Peyer's patch (tissue), 4 donors: Measurements from ENCODE around the gene SLC44A2. TPM values are rescaled to one million over a fixed set of nuclear protein-coding genes. Genes with fewer than 3 reads are reported as not detected.
"Not testable (repeated sequence)": the region's sequence is repeated elsewhere in the genome, so short reads cannot be mapped to it uniquely, and the experiment has no call there.

ENCODE experiments used
- DNase-seq, 3 donors: peaks; one replicate each; pipeline ENCODE4 v3.0.0-alpha.2; 2017 to 2019
- H3K27ac ChIP-seq, 4 donors: fragments of 200-600 bp; sonication (generic); one replicate each; pipeline ENCODE4 v1.5.1; 2016 to 2019
- H3K27me3 ChIP-seq, 2 donors: fragments of 200-600 bp; sonication (generic); one replicate each; pipeline ENCODE4 v1.5.1; 2019
- H3K36me3 ChIP-seq, 3 donors: fragments of 200-600 bp; sonication (generic); one replicate each; pipeline ENCODE4 v1.5.1; 2016 to 2019
- H3K4me1 ChIP-seq, 4 donors: fragments of 200-600 bp; sonication (generic); one replicate each; pipeline ENCODE4 v1.5.1; 2016 to 2019
- H3K4me3 ChIP-seq, 4 donors: fragments of 200-600 bp; sonication (generic); 1 replicate in 3 of 4; 2 replicates in 1 of 4; pipeline ENCODE4 v1.5.1; 2016 to 2019; ENCODE audit warnings: mild to moderate bottlenecking in 1 of 4
- H3K9me3 ChIP-seq, 4 donors: fragments of 200-600 bp; sonication (generic); one replicate each; pipeline ENCODE4 v1.5.1; 2016 to 2019; ENCODE audit warnings: mild to moderate bottlenecking in 1 of 4
- CTCF ChIP-seq, 6 experiments: fragments of 450-650 bp in 4 of 6; fragments of 200-600 bp in 2 of 6; sonication (generic) in 1 of 6; IDR thresholded peaks; one replicate each; pipeline ENCODE4 v1.5.1; 2017 to 2019; ENCODE audit warnings: antibody characterized with exemption in 6 of 6, mild to moderate bottlenecking in 3 of 6, moderate library complexity in 1 of 6
- POLR2A ChIP-seq, 2 donors: fragments of 450-650 bp; IDR thresholded peaks; one replicate each; pipeline ENCODE4 v1.5.1; 2017; ENCODE audit warnings: antibody characterized with exemption in 2 of 2, mild to moderate bottlenecking in 2 of 2, moderate library complexity in 2 of 2
- total RNA-seq, 4 donors: library from RNA; depleted of rRNA; stranded (reverse); fragments of >200 nt; gene quantifications; one replicate each; pipeline ENCODE4 v1.1.0, GENCODE V29; 2016

SLC44A2 gene
- total RNA-seq, 4 donors from 2014 or later: 24.2 to 81.7 (median 57.6) TPM

- H3K4me3 ChIP-seq: no peak overlapping the region
- H3K36me3 ChIP-seq: peaks cover 0 to 47% (median 0%) of the 10 kb centered on the region in 3 donors
- DNase-seq: no peak
- H3K27me3 ChIP-seq: no peaks in the 10 kb centered on the region
- H3K27ac ChIP-seq: no peak overlapping the region
- no peaks in the 10 kb centered on the region for H3K9me3 ChIP-seq
- TF ChIP-seq CTCF (IDR thresholded peaks at IDR 0.05) (no peak), POLR2A (IDR thresholded peaks at IDR 0.05) (no peak)
- peaks cover 0 to 11% (median 0%) of the 10 kb centered on the region in 4 donors for H3K4me1 ChIP-seq
These were observed 45.8 kb downstream of the SLC44A2 start for GRCh38 chr19:10670876-10671804.

- H3K4me3 ChIP-seq, DNase-seq, H3K27me3 ChIP-seq, H3K27ac ChIP-seq, H3K9me3 ChIP-seq, H3K4me1 ChIP-seq: not testable (repeated sequence)
- H3K36me3 ChIP-seq: peaks cover 0 to 52% (median 0%) of the 10 kb centered on the region in 3 donors
These were observed 46.6 kb downstream of the SLC44A2 start for GRCh38 chr19:10671922-10672321.

- H3K9me3 ChIP-seq, H3K4me3 ChIP-seq, H3K27ac ChIP-seq, DNase-seq, H3K4me1 ChIP-seq, H3K27me3 ChIP-seq: not testable (repeated sequence)
- peaks cover 0 to 85% (median 0%) of the 10 kb centered on the region in 3 donors for H3K36me3 ChIP-seq
These were observed 49.9 kb downstream of the SLC44A2 start for GRCh38 chr19:10675214-10675613.

- no peak for DNase-seq
- no peak overlapping the region for H3K4me3 ChIP-seq
- H3K27me3 ChIP-seq: no peaks in the 10 kb centered on the region
- peaks cover 0 to 90% (median 4%) of the 10 kb centered on the region in 3 donors for H3K36me3 ChIP-seq
- TF ChIP-seq CTCF (IDR thresholded peaks at IDR 0.05) (no peak), POLR2A (IDR thresholded peaks at IDR 0.05) (no peak)
- no peaks in the 10 kb centered on the region for H3K9me3 ChIP-seq
- no peak overlapping the region for H3K27ac ChIP-seq
- H3K4me1 ChIP-seq: no peaks in the 10 kb centered on the region
These were observed 52.4 kb downstream of the SLC44A2 start for GRCh38 chr19:10677751-10678150.

- Histone ChIP-seq H3K9me3 (no peaks in the 10 kb centered on the region), H3K27ac (no peak overlapping the region), H3K4me3 (no peak overlapping the region), H3K27me3 (no peaks in the 10 kb centered on the region), H3K4me1 (no peaks in the 10 kb centered on the region), H3K36me3 (peaks cover 0 to 90% (median 4%) of the 10 kb centered on the region in 3 donors)
- DNase-seq: no peak
- no peak for TF ChIP-seq CTCF (IDR thresholded peaks at IDR 0.05)
- TF ChIP-seq POLR2A (IDR thresholded peaks at IDR 0.05): no peak
These were observed 53.5 kb downstream of the SLC44A2 start for GRCh38 chr19:10678813-10679212.

GRCh38 chr19:10679743-10680142 is 54.4 kb downstream of the SLC44A2 start:
- TF ChIP-seq CTCF (IDR thresholded peaks at IDR 0.05) (no peak), POLR2A (IDR thresholded peaks at IDR 0.05) (no peak)
- no peak overlapping the region for H3K27ac ChIP-seq
- no peaks in the 10 kb centered on the region for H3K4me1 ChIP-seq
- no peak for DNase-seq
- peaks cover 0 to 94% (median 4%) of the 10 kb centered on the region in 3 donors for H3K36me3 ChIP-seq
- no peaks in the 10 kb centered on the region for H3K27me3 ChIP-seq
- no peaks in the 10 kb centered on the region for H3K9me3 ChIP-seq
- no peak overlapping the region for H3K4me3 ChIP-seq
